Activated naive CD4-positive, alpha-beta T cell treated with anti-CD3 and anti-CD28 coated beads for 36 hours (primary cell): ENCODE measurements around the gene HEXIM1. TPM values are rescaled to one million over a fixed set of nuclear protein-coding genes. Genes with fewer than 3 reads are reported as not detected.
"Not testable (repeated sequence)": the region's sequence is repeated elsewhere in the genome, so short reads cannot be mapped to it uniquely, and the experiment has no call there.

ENCODE experiments used
- CTCF ChIA-PET: fragments of 350-600 bp; sonication (Branson Sonifier 250); formaldehyde crosslinking; loops from one replicate; lab custom pipeline; 2021; ENCODE audit warnings: antibody characterized with exemption; lab: Charles Lee
- DNase-seq: peaks from one replicate; pipeline ENCODE4 v3.0.0-alpha.2; 2020
- H3K27ac Mint-ChIP-seq: one replicate; pipeline ENCODE4 v1.8.0; 2021; ENCODE audit warnings: mild to moderate bottlenecking, mixed read lengths
- H3K27me3 Mint-ChIP-seq: one replicate; pipeline ENCODE4 v1.8.0; 2021; ENCODE audit warnings: low read depth, mixed read lengths
- H3K36me3 Mint-ChIP-seq: one replicate; pipeline ENCODE4 v1.8.0; 2021; ENCODE audit warnings: low read depth, mixed read lengths
- H3K4me1 Mint-ChIP-seq: one replicate; pipeline ENCODE4 v1.8.0; 2021; ENCODE audit warnings: low read depth, mixed read lengths
- H3K4me3 Mint-ChIP-seq: one replicate; pipeline ENCODE4 v1.8.0; 2021; ENCODE audit warnings: mild to moderate bottlenecking, moderate library complexity, mixed read lengths
- H3K9me3 Mint-ChIP-seq: one replicate; pipeline ENCODE4 v1.8.0; 2021; ENCODE audit warnings: mixed read lengths
- intact Hi-C: fragments of 100-400 bp; cut with micrococcal nuclease; formaldehyde crosslinking; loops from one replicate; pipeline ENCODE4 v1.15.1; 2023
- total RNA-seq, 2 experiments: library from RNA; stranded (reverse); gene quantifications; one replicate each; pipeline ENCODE4 v1.2.3, GENCODE V29; 2021

The HEXIM1 gene
- total RNA-seq, 2 experiments from 2014 or later: 24.3 to 24.7 TPM

- Mint-ChIP-seq H3K4me1 (no peaks in the 10 kb centered on the region), H3K27ac (no peak overlapping the region), H3K36me3 (no peaks in the 10 kb centered on the region), H3K9me3 (no peaks in the 10 kb centered on the region), H3K27me3 (no peaks in the 10 kb centered on the region), H3K4me3 (no peak overlapping the region)
- DNase-seq: no peak
- intact Hi-C loops: no loop called here
- CTCF ChIA-PET: no interaction called here
Observed at GRCh38 chr17:45115871-45116270, 32.4 kb upstream of the HEXIM1 start.

DNA sequence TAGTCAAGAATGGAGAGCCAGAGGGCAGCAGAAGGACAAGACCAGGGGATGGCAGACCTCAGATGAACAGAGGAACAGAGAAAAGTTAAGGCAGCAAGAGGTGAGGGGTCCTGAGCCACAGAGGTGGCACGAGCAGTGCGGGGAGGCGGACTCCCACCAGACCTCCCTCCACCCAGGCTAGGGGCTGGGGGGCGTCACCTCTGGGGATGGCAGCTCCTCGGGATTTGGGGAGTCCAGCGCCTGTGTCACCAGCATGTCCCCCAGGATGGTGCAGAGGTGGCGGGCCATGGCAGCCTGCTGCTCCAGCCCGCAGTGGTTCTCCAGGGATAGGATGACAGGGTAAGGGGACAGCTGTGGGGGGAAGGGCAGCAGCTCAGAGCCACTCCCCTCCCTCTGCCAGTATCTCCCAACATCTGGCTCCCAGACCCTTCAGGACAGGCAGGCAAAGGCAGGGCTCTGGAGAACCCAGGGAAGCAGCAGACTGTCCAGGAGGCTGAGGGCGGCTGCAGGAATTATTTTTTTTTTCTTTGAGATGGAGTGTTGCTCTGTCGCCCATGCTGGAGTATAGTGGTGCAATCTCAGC, 31.8 kb upstream of the HEXIM1 start:
- H3K4me3 Mint-ChIP-seq: no peak overlapping the region
- no peaks in the 10 kb centered on the region for H3K36me3 Mint-ChIP-seq
- H3K27ac Mint-ChIP-seq: no peak overlapping the region
- no peak for DNase-seq
- CTCF ChIA-PET: no interaction called here
- H3K9me3 Mint-ChIP-seq: no peaks in the 10 kb centered on the region
- no peaks in the 10 kb centered on the region for H3K4me1 Mint-ChIP-seq
- H3K27me3 Mint-ChIP-seq: peaks cover 2% of the 10 kb centered on the region
- intact Hi-C loops: no loop called here

DNA sequence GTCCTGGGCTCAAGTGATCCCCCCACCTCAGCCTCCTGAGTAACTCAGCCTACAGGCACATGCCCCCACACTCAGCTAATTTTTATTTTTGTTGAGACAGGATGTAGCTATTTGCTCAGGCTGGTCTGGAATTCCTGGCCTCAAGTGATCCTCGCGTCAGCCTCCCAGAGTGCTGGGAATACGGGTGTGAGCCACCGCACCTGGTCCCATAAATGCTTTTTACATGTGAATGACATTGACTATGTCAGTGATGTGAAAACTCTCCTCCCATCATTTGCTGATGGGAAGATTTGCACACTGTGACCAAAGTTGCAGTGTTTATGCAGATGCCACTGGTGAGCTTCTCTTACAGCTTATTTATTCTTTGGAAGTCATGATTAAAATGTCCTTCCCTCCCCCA, 30.9 kb upstream of the HEXIM1 start:
- H3K27ac Mint-ChIP-seq: no peak overlapping the region
- no peaks in the 10 kb centered on the region for H3K9me3 Mint-ChIP-seq
- H3K36me3 Mint-ChIP-seq: no peaks in the 10 kb centered on the region
- H3K27me3 Mint-ChIP-seq: peaks cover 6% of the 10 kb centered on the region
- no peak for DNase-seq
- H3K4me3 Mint-ChIP-seq: no peak overlapping the region
- intact Hi-C loops: no loop called here
- H3K4me1 Mint-ChIP-seq: no peaks in the 10 kb centered on the region
- CTCF ChIA-PET: interaction anchor here (1.4 kb wide), 1 partner anchor 18 kb away, joined by 9 read pairs; no protein-coding TSS in a partner anchor

DNA sequence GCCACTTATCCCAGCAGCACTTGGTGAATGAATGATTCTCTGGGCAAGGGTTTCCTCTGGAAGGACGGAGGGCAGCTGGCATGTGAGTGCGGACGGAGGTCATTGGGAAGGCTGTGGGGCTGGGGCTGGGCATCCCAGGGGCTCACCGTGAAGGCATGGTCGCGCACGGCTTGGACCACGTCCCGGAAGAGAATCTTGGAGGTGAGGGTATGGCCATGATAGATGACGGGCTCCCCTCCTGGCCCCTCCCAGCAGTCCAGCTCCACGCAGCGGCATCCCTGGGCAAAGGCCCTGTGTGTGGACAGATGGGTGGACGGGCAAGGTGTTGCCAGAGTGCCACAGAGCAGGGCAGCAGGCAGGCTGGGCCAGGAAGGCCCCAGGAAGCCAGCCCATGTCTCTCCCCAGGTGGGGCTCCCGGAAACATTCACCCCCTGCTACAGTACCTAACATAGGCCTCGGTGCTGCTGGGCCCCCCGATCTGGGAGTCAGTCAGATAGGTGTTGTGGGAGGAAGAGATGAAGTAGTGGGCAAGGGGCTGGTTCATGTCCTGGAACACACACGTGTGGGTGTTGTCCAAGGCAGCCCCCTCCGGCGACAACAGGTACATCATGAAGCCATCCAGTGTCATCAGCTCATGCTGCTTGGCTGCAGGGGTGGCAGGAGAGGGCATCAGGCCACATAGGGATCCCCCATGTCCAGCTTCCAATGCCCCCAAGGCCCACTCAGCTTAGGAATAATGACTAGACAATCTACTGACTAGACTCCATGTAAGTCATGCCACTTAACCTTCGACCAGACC, 30.2 kb upstream of the HEXIM1 start:
- Mint-ChIP-seq H3K36me3 (no peaks in the 10 kb centered on the region), H3K4me3 (no peak overlapping the region), H3K9me3 (no peaks in the 10 kb centered on the region), H3K27ac (no peak overlapping the region), H3K27me3 (peaks cover 6% of the 10 kb centered on the region), H3K4me1 (no peaks in the 10 kb centered on the region)
- DNase-seq: no peak
- intact Hi-C loops: no loop called here
- CTCF ChIA-PET: interaction anchor here (0.8 to 1.4 kb wide), 4 partner anchors 10 to 19 kb away, joined by 3 to 9 read pairs (median 5); partner anchors contain the start of gene ACBD4

GRCh38 chr17:45118691-45119090, 29.6 kb upstream of the HEXIM1 start:
- Mint-ChIP-seq H3K27me3 (peaks cover 6% of the 10 kb centered on the region), H3K36me3 (no peaks in the 10 kb centered on the region), H3K4me1 (no peaks in the 10 kb centered on the region), H3K27ac (no peak overlapping the region), H3K4me3 (no peak overlapping the region), H3K9me3 (no peaks in the 10 kb centered on the region)
- intact Hi-C loops: no loop called here
- no peak for DNase-seq
- CTCF ChIA-PET: interaction anchor here (0.6 to 1.2 kb wide), 5 partner anchors 9 to 69 kb away, joined by 3 to 5 read pairs (median 4); partner anchors contain the start of gene ACBD4

DNA sequence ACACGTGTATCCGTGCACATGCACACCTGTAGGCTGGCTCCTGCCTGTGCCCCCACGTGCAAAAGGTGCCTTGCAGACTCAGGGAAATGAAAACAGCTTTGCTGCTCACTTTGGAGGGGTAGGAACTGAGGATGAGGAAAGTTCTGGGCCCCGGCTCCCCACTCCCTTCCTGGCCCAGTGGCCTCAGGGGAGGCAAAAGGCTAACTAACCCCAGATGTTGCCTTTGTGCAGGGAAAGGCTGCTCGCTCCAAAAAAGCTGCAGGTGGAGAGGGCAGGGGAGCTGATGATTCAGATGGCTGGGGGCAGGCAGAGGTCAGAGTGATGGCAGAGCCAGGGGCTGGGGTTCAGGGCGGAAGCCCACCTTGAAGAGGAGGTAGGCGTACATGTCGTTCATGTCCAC, 28.3 kb upstream of the HEXIM1 start:
- CTCF ChIA-PET: interaction anchor here (1.1 to 1.2 kb wide), 2 partner anchors 16 to 71 kb away, joined by 3 to 5 read pairs; partner anchors contain the start of gene ACBD4
- Mint-ChIP-seq H3K27ac (no peak overlapping the region), H3K27me3 (peaks cover 6% of the 10 kb centered on the region), H3K4me3 (no peak overlapping the region), H3K9me3 (no peaks in the 10 kb centered on the region), H3K4me1 (no peaks in the 10 kb centered on the region), H3K36me3 (no peaks in the 10 kb centered on the region)
- intact Hi-C loops: no loop called here
- DNase-seq: no peak

DNA sequence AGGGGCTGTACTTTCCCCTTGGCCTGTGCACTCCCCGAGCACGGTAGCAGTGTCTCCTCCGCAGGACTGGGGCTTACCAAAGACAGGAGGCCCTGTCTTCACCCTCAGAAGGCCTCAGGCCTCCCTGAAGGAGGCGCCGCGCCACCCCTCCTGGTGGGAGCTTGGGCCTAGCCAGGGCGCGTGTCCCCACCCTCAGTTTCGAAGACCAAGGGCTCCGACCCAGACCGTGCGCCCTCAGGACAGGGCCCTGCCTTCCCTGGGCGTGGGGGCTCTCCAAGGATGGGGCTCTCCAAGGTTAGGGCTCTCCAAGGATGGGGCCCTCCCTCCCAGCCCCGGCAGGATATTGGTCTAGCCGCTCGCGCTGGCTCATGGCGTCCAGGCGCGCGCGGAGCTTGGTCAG, 27.7 kb upstream of the HEXIM1 start:
- H3K4me1 Mint-ChIP-seq: no peaks in the 10 kb centered on the region
- CTCF ChIA-PET: interaction anchor here (1.2 kb wide), 1 partner anchor 15 kb away, joined by 5 read pairs; the partner anchor contains the start of gene ACBD4
- H3K4me3 Mint-ChIP-seq: no peak overlapping the region
- intact Hi-C loops: no loop called here
- no peak overlapping the region for H3K27ac Mint-ChIP-seq
- H3K9me3 Mint-ChIP-seq: no peaks in the 10 kb centered on the region
- H3K36me3 Mint-ChIP-seq: no peaks in the 10 kb centered on the region
- peaks cover 6% of the 10 kb centered on the region for H3K27me3 Mint-ChIP-seq
- DNase-seq: no peak

DNA sequence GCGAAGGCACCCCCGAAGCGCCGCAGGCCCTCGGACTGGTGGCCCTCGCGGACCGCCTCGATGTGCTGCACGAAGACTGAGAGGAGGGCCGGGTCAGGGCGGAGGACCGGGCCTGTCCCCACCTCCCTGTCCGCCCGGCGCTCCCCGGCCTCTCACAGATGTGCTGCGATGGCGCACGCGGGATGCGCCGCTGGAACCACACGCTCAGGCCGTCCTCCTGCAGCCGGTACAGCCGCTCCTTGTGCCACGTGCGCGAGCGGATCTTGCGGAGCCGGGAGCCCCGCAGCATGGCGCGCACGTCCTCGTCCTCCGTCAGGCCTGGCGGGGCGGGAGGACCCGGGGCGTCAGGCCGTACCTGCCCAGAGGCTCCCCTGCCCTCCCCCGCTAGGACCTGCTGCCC, 27.2 kb upstream of the HEXIM1 start:
- intact Hi-C loops: no loop called here
- H3K9me3 Mint-ChIP-seq: no peaks in the 10 kb centered on the region
- no peaks in the 10 kb centered on the region for H3K4me1 Mint-ChIP-seq
- H3K36me3 Mint-ChIP-seq: no peaks in the 10 kb centered on the region
- DNase-seq: no peak
- no peak overlapping the region for H3K27ac Mint-ChIP-seq
- CTCF ChIA-PET: interaction anchor here (1.1 kb wide), 1 partner anchor 78 kb away, joined by 4 read pairs; no protein-coding TSS in a partner anchor
- H3K4me3 Mint-ChIP-seq: no peak overlapping the region
- H3K27me3 Mint-ChIP-seq: peaks cover 6% of the 10 kb centered on the region

DNA sequence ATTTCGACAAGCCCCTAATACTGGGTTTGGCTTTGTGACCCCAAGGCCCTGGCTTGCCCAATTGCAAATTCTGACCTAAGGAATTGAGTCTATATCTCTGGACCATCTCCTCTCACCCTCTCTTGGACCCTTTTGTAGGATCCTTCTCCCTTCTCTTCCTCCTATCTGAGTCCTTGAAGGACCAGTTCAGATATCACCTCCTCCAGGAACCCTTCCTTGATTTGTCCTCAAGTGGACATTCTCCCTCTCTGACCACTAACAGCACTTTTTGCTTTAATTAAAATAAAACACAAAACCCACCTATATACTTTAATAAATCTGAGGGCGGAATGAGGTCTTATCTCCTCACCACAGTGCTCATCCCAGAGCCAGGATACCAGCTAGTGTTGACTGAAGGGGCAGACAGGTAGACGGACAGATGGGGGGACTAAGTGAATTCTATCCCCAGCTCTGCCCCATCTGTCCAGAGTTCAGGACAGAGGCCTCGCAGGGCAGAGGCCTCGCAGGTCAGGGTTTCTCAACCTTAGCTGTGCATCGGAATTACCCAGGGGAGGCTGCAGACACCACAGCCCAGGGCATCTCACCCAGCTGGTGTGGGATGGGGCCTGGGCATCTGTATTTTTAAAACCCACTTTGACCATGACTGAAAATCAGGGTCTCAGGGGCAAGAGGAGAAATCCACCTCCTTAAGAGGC, 25.1 kb upstream of the HEXIM1 start:
- DNase-seq: no peak
- no peak overlapping the region for H3K4me3 Mint-ChIP-seq
- intact Hi-C loops: no loop called here
- H3K27me3 Mint-ChIP-seq: peaks cover 6% of the 10 kb centered on the region
- H3K4me1 Mint-ChIP-seq: no peaks in the 10 kb centered on the region
- H3K36me3 Mint-ChIP-seq: no peaks in the 10 kb centered on the region
- CTCF ChIA-PET: no interaction called here
- no peaks in the 10 kb centered on the region for H3K9me3 Mint-ChIP-seq
- H3K27ac Mint-ChIP-seq: no peak overlapping the region

- CTCF ChIA-PET: no interaction called here
- no peaks in the 10 kb centered on the region for H3K4me1 Mint-ChIP-seq
- DNase-seq: no peak
- no peak overlapping the region for H3K4me3 Mint-ChIP-seq
- intact Hi-C loops: no loop called here
- H3K27me3 Mint-ChIP-seq: peaks cover 6% of the 10 kb centered on the region
- H3K27ac Mint-ChIP-seq: no peak overlapping the region
- H3K9me3 Mint-ChIP-seq: no peaks in the 10 kb centered on the region
- no peaks in the 10 kb centered on the region for H3K36me3 Mint-ChIP-seq
Observed at GRCh38 chr17:45123930-45124796, 24.1 kb upstream of the HEXIM1 start.

DNA sequence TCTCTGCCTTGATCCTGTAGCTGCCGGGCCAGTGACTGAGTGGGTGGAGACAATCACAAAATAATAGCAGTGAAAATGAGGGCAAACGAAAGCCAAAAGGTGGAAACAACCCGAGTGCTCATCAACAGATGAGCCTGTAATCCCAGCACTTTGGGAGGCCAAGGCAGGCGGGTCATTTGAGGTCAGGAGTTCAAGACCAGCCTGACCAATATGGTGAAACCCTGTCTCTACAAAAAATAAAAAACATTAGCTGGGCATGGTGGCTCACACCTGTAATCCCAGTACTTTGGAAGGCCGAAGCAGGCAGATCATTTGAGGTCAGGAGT, 23.5 kb upstream of the HEXIM1 start:
- H3K27me3 Mint-ChIP-seq, H3K4me1 Mint-ChIP-seq, DNase-seq, H3K9me3 Mint-ChIP-seq, intact Hi-C loops, H3K4me3 Mint-ChIP-seq, CTCF ChIA-PET, H3K36me3 Mint-ChIP-seq, H3K27ac Mint-ChIP-seq: not testable (repeated sequence)

- no peaks in the 10 kb centered on the region for H3K9me3 Mint-ChIP-seq
- H3K27me3 Mint-ChIP-seq: peaks cover 6% of the 10 kb centered on the region
- H3K4me1 Mint-ChIP-seq: no peaks in the 10 kb centered on the region
- H3K4me3 Mint-ChIP-seq: no peak overlapping the region
- CTCF ChIA-PET: no interaction called here
- H3K36me3 Mint-ChIP-seq: no peaks in the 10 kb centered on the region
- no peak for DNase-seq
- H3K27ac Mint-ChIP-seq: no peak overlapping the region
- intact Hi-C loops: no loop called here
Observed at GRCh38 chr17:45125509-45125908, 22.8 kb upstream of the HEXIM1 start.
